ENCODE data around the gene NAV3. TPM values are rescaled to one million over a fixed set of nuclear protein-coding genes. Genes with fewer than 3 reads are reported as not detected.

NAV3 gene
- total and polyA plus RNA-seq, 4 donors, result 0.22 to 1.7 (median 0.71) TPM

DNA sequence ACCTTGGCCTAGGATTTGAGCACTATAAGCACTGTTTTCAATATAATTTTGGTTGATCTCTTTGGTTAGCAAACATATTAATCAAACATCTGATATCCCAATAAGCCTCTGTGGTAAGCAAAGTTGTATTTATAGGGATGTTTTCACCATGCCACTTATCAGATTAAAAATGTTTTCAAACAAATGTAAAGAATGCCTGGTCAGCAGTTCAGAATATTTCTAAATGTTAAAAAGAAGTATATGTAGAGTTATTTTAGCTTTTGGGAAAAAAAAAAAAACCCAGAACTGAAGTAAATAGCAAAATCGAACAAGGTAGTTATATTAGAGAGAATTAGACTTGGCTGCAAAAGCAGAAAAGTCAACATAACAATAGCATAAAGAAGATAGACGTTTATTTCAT is 3.9 kb downstream of the NAV3 start:
- no peaks in the 10 kb centered on the region for H3K36me3 ChIP-seq (ENCODE audit: control insufficient read depth in 4 of 4, insufficient read depth in 3 of 4, low read depth in 1 of 4, low read length in 3 of 4)
- H3K27ac ChIP-seq (ENCODE audit: low read depth in 1 of 2, low read length in 2 of 2), result no peak overlapping the region
- TF ChIP-seq RXRA (IDR thresholded peaks at IDR 0.05), result no peak
- no peak for TF ChIP-seq FOXA1 (IDR thresholded peaks at IDR 0.05)
- H3K9ac ChIP-seq (ENCODE audit: low read depth in 1 of 2, low read length in 2 of 2), result no peak overlapping the region
- no peaks in the 10 kb centered on the region for H3K9me3 ChIP-seq (ENCODE audit: control insufficient read depth in 4 of 4, low read length in 3 of 4)
- no peaks in the 10 kb centered on the region for H3K4me1 ChIP-seq (ENCODE audit: control insufficient read depth in 4 of 4, insufficient read depth in 4 of 4, low read length in 3 of 4)
- no peaks in the 10 kb centered on the region for H3K27me3 ChIP-seq (ENCODE audit: control insufficient read depth in 4 of 4, insufficient read depth in 4 of 4, low read length in 3 of 4)
- H3K4me3 ChIP-seq (ENCODE audit: low read depth in 1 of 3, low read length in 3 of 3), result no peak overlapping the region
- WGBS, result 80% methylated on average over 2 of the region's 2 CpGs
- DNase-seq (ENCODE audit: low spot score), result no peak

GRCh38 chr12:77835969-77836368 is 5.3 kb downstream of the NAV3 start:
- Histone ChIP-seq H3K4me3 (ENCODE audit: low read depth in 1 of 3, low read length in 3 of 3) (no peak overlapping the region), H3K9ac (ENCODE audit: low read depth in 1 of 2, low read length in 2 of 2) (no peak overlapping the region), H3K27me3 (ENCODE audit: control insufficient read depth in 4 of 4, insufficient read depth in 4 of 4, low read length in 3 of 4) (no peaks in the 10 kb centered on the region), H3K4me1 (ENCODE audit: control insufficient read depth in 4 of 4, insufficient read depth in 4 of 4, low read length in 3 of 4) (peaks cover 0 to 3% (median 2%) of the 10 kb centered on the region in 4 donors), H3K9me3 (ENCODE audit: control insufficient read depth in 4 of 4, low read length in 3 of 4) (no peaks in the 10 kb centered on the region), H3K36me3 (ENCODE audit: control insufficient read depth in 4 of 4, insufficient read depth in 3 of 4, low read depth in 1 of 4, low read length in 3 of 4) (no peaks in the 10 kb centered on the region), H3K27ac (ENCODE audit: low read depth in 1 of 2, low read length in 2 of 2) (no peak overlapping the region)
- TF ChIP-seq RXRA (IDR thresholded peaks at IDR 0.05), result no peak
- TF ChIP-seq SP1 (IDR thresholded peaks at IDR 0.05), result peak; percentile 18
- TF ChIP-seq HNF4G (IDR thresholded peaks at IDR 0.05), result no peak
- no peak for TF ChIP-seq FOXA2 (IDR thresholded peaks at IDR 0.05)
- TF ChIP-seq JUND (IDR thresholded peaks at IDR 0.05), result no peak
- peak; percentile 77 for TF ChIP-seq NR2F2 (IDR thresholded peaks at IDR 0.05)
- no peak for TF ChIP-seq GABPA (IDR thresholded peaks at IDR 0.05 in 1 of 2, conservative IDR thresholded peaks at IDR 0.05 in 1 of 2)
- TF ChIP-seq ATF3 (IDR thresholded peaks at IDR 0.05), result no peak
- no peak for TF ChIP-seq HNF4A (conservative IDR thresholded peaks at IDR 0.05)
- TF ChIP-seq, protein P1, sequence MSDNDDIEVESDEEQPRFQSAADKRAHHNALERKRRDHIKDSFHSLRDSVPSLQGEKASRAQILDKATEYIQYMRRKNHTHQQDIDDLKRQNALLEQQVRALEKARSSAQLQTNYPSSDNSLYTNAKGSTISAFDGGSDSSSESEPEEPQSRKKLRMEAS (IDR thresholded peaks at IDR 0.05), result no peak
- no peak for TF ChIP-seq FOXA1 (IDR thresholded peaks at IDR 0.05)
- TF ChIP-seq RAD21 (IDR thresholded peaks at IDR 0.05), result no peak
- DNase-seq (ENCODE audit: low spot score), result no peak

DNA sequence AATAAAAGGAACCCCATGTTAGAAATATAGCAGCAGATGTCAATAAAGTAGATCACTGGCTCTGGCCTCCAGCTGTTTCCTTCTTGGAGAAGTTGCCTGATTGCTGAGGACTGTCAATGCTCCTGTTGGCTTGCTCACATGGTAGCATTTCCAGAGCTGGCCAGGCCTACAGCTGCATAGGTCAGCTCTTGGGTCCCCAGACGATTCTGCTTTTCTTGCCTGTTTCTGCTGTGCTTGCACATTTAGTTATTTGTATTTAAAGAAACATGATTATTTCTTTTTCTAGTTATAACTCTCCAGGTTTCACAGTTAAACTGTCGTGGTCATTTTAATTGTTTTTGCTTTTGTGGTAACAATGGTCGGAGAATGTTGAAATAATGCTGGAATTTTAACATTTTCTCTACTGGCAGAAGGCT is 7.2 kb downstream of the NAV3 start:
- DNase-seq (ENCODE audit: low spot score), result no peak
- Histone ChIP-seq H3K4me3 (ENCODE audit: low read depth in 1 of 3, low read length in 3 of 3) (no peak overlapping the region), H3K27me3 (ENCODE audit: control insufficient read depth in 4 of 4, insufficient read depth in 4 of 4, low read length in 3 of 4) (no peaks in the 10 kb centered on the region), H3K36me3 (ENCODE audit: control insufficient read depth in 4 of 4, insufficient read depth in 3 of 4, low read depth in 1 of 4, low read length in 3 of 4) (no peaks in the 10 kb centered on the region), H3K27ac (ENCODE audit: low read depth in 1 of 2, low read length in 2 of 2) (no peak overlapping the region), H3K9ac (ENCODE audit: low read depth in 1 of 2, low read length in 2 of 2) (no peak overlapping the region), H3K9me3 (ENCODE audit: control insufficient read depth in 4 of 4, low read length in 3 of 4) (no peaks in the 10 kb centered on the region), H3K4me1 (ENCODE audit: control insufficient read depth in 4 of 4, insufficient read depth in 4 of 4, low read length in 3 of 4) (peaks cover 3 to 15% (median 10%) of the 10 kb centered on the region in 4 donors)
- TF ChIP-seq NR2F2 (IDR thresholded peaks at IDR 0.05) (peak; percentile 68), FOXA1 (IDR thresholded peaks at IDR 0.05) (no peak)
- 51% methylated on average over 3 of the region's 3 CpGs for WGBS

GRCh38 chr12:77841521-77841920 is 10.8 kb downstream of the NAV3 start:
- Histone ChIP-seq H3K9me3 (ENCODE audit: control insufficient read depth in 4 of 4, low read length in 3 of 4) (no peaks in the 10 kb centered on the region), H3K27me3 (ENCODE audit: control insufficient read depth in 4 of 4, insufficient read depth in 4 of 4, low read length in 3 of 4) (no peaks in the 10 kb centered on the region), H3K9ac (ENCODE audit: low read depth in 1 of 2, low read length in 2 of 2) (no peak overlapping the region), H3K4me1 (ENCODE audit: control insufficient read depth in 4 of 4, insufficient read depth in 4 of 4, low read length in 3 of 4) (peaks cover 3 to 17% (median 10%) of the 10 kb centered on the region in 4 donors), H3K36me3 (ENCODE audit: control insufficient read depth in 4 of 4, insufficient read depth in 3 of 4, low read depth in 1 of 4, low read length in 3 of 4) (no peaks in the 10 kb centered on the region), H3K4me3 (ENCODE audit: low read depth in 1 of 3, low read length in 3 of 3) (no peak overlapping the region), H3K27ac (ENCODE audit: low read depth in 1 of 2, low read length in 2 of 2) (no peak overlapping the region)
- DNase-seq (ENCODE audit: low spot score), result no peak
- TF ChIP-seq EGR1 (IDR thresholded peaks at IDR 0.05; ENCODE audit: low read depth in 2 of 2) (no peak), HNF4A (conservative IDR thresholded peaks at IDR 0.05) (no peak), ATF3 (IDR thresholded peaks at IDR 0.05) (peak; percentile 52), CTCF (IDR thresholded peaks at IDR 0.05; ENCODE audit: low read depth, low read length, missing input control) (no peak), FOXA1 (IDR thresholded peaks at IDR 0.05) (no peak), YY1 (IDR thresholded peaks at IDR 0.05) (peak; percentile 28)
